MM.1S (cell line): ENCODE data around the gene JSRP1.

ENCODE experiments used
- CTCF ChIP-seq: fragments of 300-600 bp; sonication (generic); IDR thresholded peaks from 2 replicates; pipeline ENCODE4 v1.5.1; 2016; ENCODE audit warnings: antibody characterized with exemption, low read length, mixed read lengths
- EZH2 ChIP-seq: fragments of 300-600 bp; sonication (generic); optimal IDR thresholded peaks from 2 replicates; pipeline ENCODE3; 2017; ENCODE audit warnings: low read depth, mild to moderate bottlenecking, antibody characterized with exemption, low read length, mixed read lengths
- EZH2phosphoT487 ChIP-seq: fragments of 300-600 bp; sonication (generic); IDR thresholded peaks from 2 replicates; pipeline ENCODE4 v1.6.1; 2018; ENCODE audit warnings: antibody characterized with exemption, low read length

GRCh38 chr19:2239173-2239572 is 17.0 kb downstream of the JSRP1 start:
- TF ChIP-seq CTCF: no peak
- TF ChIP-seq EZH2: no peak
- TF ChIP-seq EZH2phosphoT487: no peak
